Measurements from ENCODE around the gene VWA2. TPM values are rescaled to one million over a fixed set of nuclear protein-coding genes. Genes with fewer than 3 reads are reported as not detected.

Gene VWA2
- total RNA-seq, 1 donor from 2014 or later = 15.0 TPM

DNA sequence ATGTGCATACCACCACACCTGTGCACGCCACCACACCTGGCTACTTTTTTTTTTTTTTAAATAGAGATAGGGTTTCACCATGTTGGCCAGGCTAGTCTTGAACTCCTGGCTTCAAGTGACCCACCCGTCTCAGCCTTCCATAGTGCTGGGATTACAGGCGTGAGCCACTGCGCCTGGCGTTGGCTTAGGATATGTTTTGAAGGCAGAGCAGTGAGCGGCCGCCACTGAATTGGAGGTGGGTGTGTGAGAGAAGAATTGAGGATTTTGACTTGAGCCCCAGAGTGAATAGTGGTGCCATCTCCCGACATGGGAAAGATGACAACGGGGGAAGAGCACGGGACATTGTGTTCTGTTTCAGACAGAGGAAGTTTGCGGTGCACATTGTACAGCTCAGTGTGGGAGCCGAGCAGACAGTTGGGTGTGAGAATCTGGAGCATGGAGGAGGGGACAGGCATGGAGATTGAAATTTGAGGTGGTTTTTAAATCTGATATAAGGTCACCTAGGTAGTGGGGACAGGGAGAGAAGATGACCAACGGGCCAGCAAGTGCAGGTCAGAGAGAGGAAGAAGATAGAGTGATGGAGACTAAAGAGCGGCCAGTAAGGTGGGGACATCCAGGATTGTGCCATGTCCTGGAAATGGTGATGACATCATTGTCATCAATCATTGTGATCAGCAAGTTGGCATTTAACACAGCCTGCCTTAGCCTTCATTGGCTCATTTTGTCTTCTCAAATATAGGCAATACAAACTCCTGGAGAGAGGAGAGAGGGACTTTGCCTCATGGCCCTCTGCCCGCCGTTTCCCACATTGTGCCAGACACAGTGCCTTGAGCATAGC lies 35.8 kb downstream of the VWA2 start:
- DNase-seq (ENCODE audit: low spot score in 2 of 2, unreplicated experiment in 2 of 2) = no peak
- TF ChIP-seq, protein P1, sequence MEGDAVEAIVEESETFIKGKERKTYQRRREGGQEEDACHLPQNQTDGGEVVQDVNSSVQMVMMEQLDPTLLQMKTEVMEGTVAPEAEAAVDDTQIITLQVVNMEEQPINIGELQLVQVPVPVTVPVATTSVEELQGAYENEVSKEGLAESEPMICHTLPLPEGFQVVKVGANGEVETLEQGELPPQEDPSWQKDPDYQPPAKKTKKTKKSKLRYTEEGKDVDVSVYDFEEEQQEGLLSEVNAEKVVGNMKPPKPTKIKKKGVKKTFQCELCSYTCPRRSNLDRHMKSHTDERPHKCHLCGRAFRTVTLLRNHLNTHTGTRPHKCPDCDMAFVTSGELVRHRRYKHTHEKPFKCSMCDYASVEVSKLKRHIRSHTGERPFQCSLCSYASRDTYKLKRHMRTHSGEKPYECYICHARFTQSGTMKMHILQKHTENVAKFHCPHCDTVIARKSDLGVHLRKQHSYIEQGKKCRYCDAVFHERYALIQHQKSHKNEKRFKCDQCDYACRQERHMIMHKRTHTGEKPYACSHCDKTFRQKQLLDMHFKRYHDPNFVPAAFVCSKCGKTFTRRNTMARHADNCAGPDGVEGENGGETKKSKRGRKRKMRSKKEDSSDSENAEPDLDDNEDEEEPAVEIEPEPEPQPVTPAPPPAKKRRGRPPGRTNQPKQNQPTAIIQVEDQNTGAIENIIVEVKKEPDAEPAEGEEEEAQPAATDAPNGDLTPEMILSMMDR (IDR thresholded peaks at IDR 0.05; ENCODE audit: unreplicated experiment) = no peak
- Mint-ChIP-seq H3K4me3 (no peak overlapping the region), H3K4me1 (peaks cover 18% of the 10 kb centered on the region), H3K27ac (no peak overlapping the region), H3K27me3 (ENCODE audit: low read depth) (no peaks in the 10 kb centered on the region), H3K9me3 (no peaks in the 10 kb centered on the region), H3K36me3 (no peaks in the 10 kb centered on the region)

DNA sequence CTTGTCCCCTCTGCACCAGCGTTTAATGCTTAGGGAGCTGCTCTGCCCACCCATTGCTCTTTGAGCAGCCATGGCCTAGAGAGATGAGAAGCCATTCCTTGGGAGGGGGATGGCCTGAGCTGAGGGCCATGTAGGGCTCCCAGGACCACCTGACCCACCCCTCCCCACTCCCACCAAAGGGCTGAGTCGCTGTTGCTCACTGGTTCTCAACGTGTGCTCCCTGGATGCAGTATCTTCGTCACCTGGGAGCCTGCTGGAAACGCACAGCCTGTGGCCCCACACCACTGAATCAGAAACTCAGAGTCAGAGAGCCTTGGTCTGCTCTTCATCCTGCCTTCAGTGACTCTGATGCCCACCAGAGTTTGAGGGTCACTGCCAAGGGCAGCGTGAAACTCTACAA lies 37.0 kb downstream of the VWA2 start:
- TF ChIP-seq, protein P1 (IDR thresholded peaks at IDR 0.05; ENCODE audit: unreplicated experiment) = no peak
- Mint-ChIP-seq H3K27me3 (ENCODE audit: low read depth) (no peaks in the 10 kb centered on the region), H3K27ac (no peak overlapping the region), H3K9me3 (no peaks in the 10 kb centered on the region), H3K4me1 (peaks cover 17% of the 10 kb centered on the region), H3K4me3 (no peak overlapping the region), H3K36me3 (no peaks in the 10 kb centered on the region)
- DNase-seq (ENCODE audit: low spot score in 2 of 2, unreplicated experiment in 2 of 2) = no peak

DNA sequence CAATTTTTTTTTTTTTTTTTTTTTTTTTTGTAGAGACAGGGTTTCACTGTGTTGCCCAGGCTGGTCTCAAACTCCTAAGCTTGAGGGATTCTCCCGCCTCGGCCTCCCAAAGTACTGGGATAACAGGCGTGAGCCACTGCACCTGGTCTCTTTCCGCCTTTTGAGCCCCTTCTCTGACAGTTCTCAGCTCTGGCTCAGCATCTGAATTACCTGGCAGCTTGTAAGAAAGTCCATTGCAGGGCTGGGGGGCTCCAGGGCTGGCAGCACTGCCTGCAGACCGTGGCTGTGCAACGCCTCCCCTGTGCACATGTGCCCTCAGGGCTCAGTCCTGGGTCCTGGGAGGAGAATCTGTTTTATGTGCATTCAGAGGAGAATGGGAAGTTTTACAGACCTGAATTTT lies 37.6 kb downstream of the VWA2 start:
- H3K36me3 Mint-ChIP-seq = no peaks in the 10 kb centered on the region
- H3K9me3 Mint-ChIP-seq = no peaks in the 10 kb centered on the region
- DNase-seq (ENCODE audit: low spot score in 2 of 2, unreplicated experiment in 2 of 2) = no peak
- peaks cover 11% of the 10 kb centered on the region for H3K4me1 Mint-ChIP-seq
- no peak overlapping the region for H3K27ac Mint-ChIP-seq
- no peak overlapping the region for H3K4me3 Mint-ChIP-seq
- TF ChIP-seq, protein P1 (IDR thresholded peaks at IDR 0.05; ENCODE audit: unreplicated experiment) = no peak
- no peaks in the 10 kb centered on the region for H3K27me3 Mint-ChIP-seq (ENCODE audit: low read depth)

DNA sequence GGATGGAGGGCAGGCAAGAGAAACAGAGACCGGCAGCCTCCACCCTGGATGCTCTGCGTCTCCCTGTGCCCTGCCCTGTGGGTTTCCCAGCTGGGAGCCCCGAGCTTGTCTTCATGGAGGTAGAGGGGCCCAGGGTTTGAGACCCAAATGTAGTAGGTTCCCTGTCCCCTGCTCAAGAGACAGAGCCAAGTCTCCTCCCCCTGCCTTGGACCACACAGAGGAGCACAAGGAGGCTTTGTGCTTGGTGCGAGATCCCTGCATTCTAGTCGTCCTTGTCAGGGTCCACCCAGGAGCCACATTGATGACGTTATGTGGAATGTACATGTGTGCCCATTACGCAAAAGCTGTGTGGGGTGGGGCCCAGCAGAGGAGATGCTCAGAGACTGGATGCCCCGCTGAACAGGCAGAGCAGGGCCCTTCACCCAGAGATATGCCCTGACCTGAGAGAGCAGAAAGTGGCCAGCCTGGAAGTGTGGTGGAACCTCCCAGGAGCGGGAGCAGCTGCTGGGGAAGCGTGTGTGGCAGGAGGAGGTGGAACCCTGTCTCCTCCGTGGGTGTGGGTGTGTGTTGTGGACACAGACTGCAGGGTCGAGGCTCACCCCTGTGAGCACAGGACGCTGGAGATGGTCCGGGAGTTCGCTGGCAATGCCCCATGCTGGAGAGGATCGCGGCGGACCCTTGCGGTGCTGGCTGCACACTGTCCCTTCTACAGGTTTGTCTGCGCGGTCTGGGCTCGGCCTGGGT lies 39.3 kb downstream of the VWA2 start:
- TF ChIP-seq, protein P1 (IDR thresholded peaks at IDR 0.05; ENCODE audit: unreplicated experiment) = no peak
- no peaks in the 10 kb centered on the region for H3K36me3 Mint-ChIP-seq
- no peaks in the 10 kb centered on the region for H3K27me3 Mint-ChIP-seq (ENCODE audit: low read depth)
- peaks cover 9% of the 10 kb centered on the region for H3K4me1 Mint-ChIP-seq
- H3K9me3 Mint-ChIP-seq = no peaks in the 10 kb centered on the region
- H3K27ac Mint-ChIP-seq = no peak overlapping the region
- no peak for DNase-seq (ENCODE audit: low spot score in 2 of 2, unreplicated experiment in 2 of 2)
- H3K4me3 Mint-ChIP-seq = no peak overlapping the region

DNA sequence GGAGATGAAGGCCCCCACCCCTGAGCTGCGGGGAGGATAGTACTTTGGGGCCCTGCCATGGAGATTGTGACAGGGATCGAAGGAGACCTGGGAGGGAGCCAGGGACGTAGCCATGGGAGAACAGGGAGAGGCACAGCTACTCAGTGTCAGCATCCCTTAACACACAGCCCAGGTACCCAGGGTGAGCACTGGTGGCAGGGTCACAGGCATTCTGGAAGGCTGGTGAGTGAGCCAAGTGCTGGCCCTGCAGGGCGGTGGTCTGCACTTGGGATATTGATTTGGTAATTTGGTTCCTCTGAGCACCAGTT lies 39.8 kb downstream of the VWA2 start:
- no peaks in the 10 kb centered on the region for H3K36me3 Mint-ChIP-seq
- H3K4me1 Mint-ChIP-seq = peaks cover 9% of the 10 kb centered on the region
- H3K4me3 Mint-ChIP-seq = no peak overlapping the region
- no peaks in the 10 kb centered on the region for H3K27me3 Mint-ChIP-seq (ENCODE audit: low read depth)
- no peak overlapping the region for H3K27ac Mint-ChIP-seq
- H3K9me3 Mint-ChIP-seq = no peaks in the 10 kb centered on the region
- TF ChIP-seq, protein P1 (IDR thresholded peaks at IDR 0.05; ENCODE audit: unreplicated experiment) = no peak
- DNase-seq (ENCODE audit: low spot score in 2 of 2, unreplicated experiment in 2 of 2) = no peak
